GM23338 (cell line): ENCODE data around the gene HLA-DMA. TPM values are rescaled to one million over a fixed set of nuclear protein-coding genes. Genes with fewer than 3 reads are reported as not detected.

Experiments used
- ATAC-seq: fragments of 200-7000 bp; cut with Tn5 transposase; 3 replicates; pipeline ENCODE4 v1.9.1; 2020
- DNase-seq: peaks from one replicate; pipeline ENCODE4 v3.0.0-alpha.2; 2015; ENCODE audit warnings: low spot score
- H2AFZ ChIP-seq: fragments of 200-600 bp; sonication (generic); 2 replicates; pipeline ENCODE4 v1.8.0; 2016; ENCODE audit warnings: antibody characterized with exemption, mild to moderate bottlenecking, moderate library complexity
- H3F3A ChIP-seq: fragments of 200-600 bp; sonication (generic); replicated peaks from 2 replicates; pipeline ENCODE4 v1.8.0; 2017; ENCODE audit warnings: antibody characterized with exemption, mixed run types, low read depth
- H3K27ac ChIP-seq: fragments of 200-600 bp; sonication (generic); 2 replicates; pipeline ENCODE4 v1.6.1; 2016; ENCODE audit warnings: low read depth
- H3K27me3 ChIP-seq: fragments of 200-600 bp; sonication (generic); 2 replicates; pipeline ENCODE4 v1.8.0; 2016; ENCODE audit warnings: mild to moderate bottlenecking, mixed run types, moderate library complexity; ENCODE audit not compliant: insufficient read depth
- H3K36me3 ChIP-seq: fragments of 200-600 bp; sonication (generic); 2 replicates; pipeline ENCODE4 v1.8.0; 2016; ENCODE audit warnings: mild to moderate bottlenecking; ENCODE audit not compliant: insufficient read depth
- H3K4me1 ChIP-seq: fragments of 200-600 bp; sonication (generic); 2 replicates; pipeline ENCODE4 v1.8.0; 2016; ENCODE audit warnings: mild to moderate bottlenecking, moderate library complexity; ENCODE audit not compliant: insufficient read depth
- H3K4me2 ChIP-seq: fragments of 200-600 bp; sonication (generic); 2 replicates; pipeline ENCODE4 v1.7.1; 2017; ENCODE audit warnings: mixed run types
- H3K4me3 ChIP-seq: fragments of 200-600 bp; sonication (generic); 2 replicates; pipeline ENCODE4 v1.6.1; 2016; ENCODE audit warnings: mixed run types
- H3K79me2 ChIP-seq: fragments of 200-600 bp; sonication (generic); replicated peaks from 2 replicates; pipeline ENCODE4 v1.8.0; 2017; ENCODE audit warnings: mild to moderate bottlenecking; ENCODE audit not compliant: insufficient read depth
- H3K9me2 ChIP-seq: fragments of 200-600 bp; sonication (generic); 2 replicates; pipeline ENCODE4 v1.8.0; 2017; ENCODE audit not compliant: insufficient read depth
- H4K20me1 ChIP-seq: fragments of 200-600 bp; sonication (generic); replicated peaks from 2 replicates; pipeline ENCODE4 v1.8.0; 2017; ENCODE audit warnings: mild to moderate bottlenecking; ENCODE audit not compliant: insufficient read depth
- H3K27ac Mint-ChIP-seq: 2 replicates; pipeline ENCODE4 v1.8.0; 2020; ENCODE audit warnings: inconsistent platforms, mild to moderate bottlenecking, moderate library complexity, mixed read lengths
- H3K27me3 Mint-ChIP-seq: 3 replicates; pipeline ENCODE4 v1.8.0; 2022; ENCODE audit warnings: low read depth, mild to moderate bottlenecking, moderate library complexity, mixed read lengths, inconsistent platforms; ENCODE audit not compliant: insufficient read depth, poor library complexity
- H3K36me3 Mint-ChIP-seq: 3 replicates; pipeline ENCODE4 v1.8.0; 2021; ENCODE audit warnings: low read depth, mild to moderate bottlenecking, inconsistent platforms, moderate library complexity, mixed read lengths
- H3K4me1 Mint-ChIP-seq: 3 replicates; pipeline ENCODE4 v1.8.0; 2020; ENCODE audit warnings: mild to moderate bottlenecking, inconsistent platforms, mixed read lengths
- H3K4me3 Mint-ChIP-seq: 3 replicates; pipeline ENCODE4 v1.8.0; 2021; ENCODE audit warnings: moderate library complexity, mild to moderate bottlenecking, inconsistent platforms, mixed read lengths
- H3K9me3 Mint-ChIP-seq: 3 replicates; pipeline ENCODE4 v1.8.0; 2020; ENCODE audit warnings: moderate library complexity, mild to moderate bottlenecking, inconsistent platforms, mixed read lengths
- CREB1 ChIP-seq: fragments of 250-450 bp; sonication (Bioruptor Pico); IDR thresholded peaks from 2 replicates; pipeline ENCODE4 v1.5.0; 2020; ENCODE audit warnings: low read depth, mild to moderate bottlenecking, moderate library complexity
- CTCF ChIP-seq, 2 experiments: fragments of 200-600 bp in 1 of 2; sonication (generic) in 1 of 2; conservative IDR thresholded peaks; 2 replicates each; pipeline versions ENCODE4 v1.5.1 to v1.6.1; 2016 to 2017; ENCODE audit warnings: antibody characterized with exemption in 2 of 2, low read depth in 2 of 2, mild to moderate bottlenecking in 2 of 2, moderate library complexity in 1 of 2
- ETS1 ChIP-seq: IDR thresholded peaks from 2 replicates; pipeline ENCODE4 v1.6.1; 2016; ENCODE audit warnings: antibody characterized with exemption
- EZH2 ChIP-seq: fragments of 200-600 bp; sonication (generic); IDR thresholded peaks from one replicate; pipeline ENCODE4 v1.8.0; 2017; ENCODE audit warnings: antibody characterized with exemption, mild to moderate bottlenecking, low read depth; ENCODE audit not compliant: unreplicated experiment
- EZH2phosphoT487 ChIP-seq: fragments of 200-600 bp; sonication (generic); IDR thresholded peaks from one replicate; pipeline ENCODE4 v1.8.1; 2018; ENCODE audit warnings: antibody characterized with exemption; ENCODE audit not compliant: unreplicated experiment
- JUNB ChIP-seq: IDR thresholded peaks from one replicate; pipeline ENCODE4 v1.6.1; 2016; ENCODE audit warnings: antibody characterized with exemption; ENCODE audit not compliant: unreplicated experiment
- STAT1 ChIP-seq: IDR thresholded peaks from one replicate; pipeline ENCODE4 v1.6.1; 2016; ENCODE audit warnings: antibody characterized with exemption; ENCODE audit not compliant: unreplicated experiment
- ZNF462 ChIP-seq: fragments of 250-450 bp; sonication (Bioruptor Pico); IDR thresholded peaks from 2 replicates; pipeline ENCODE4 v1.5.0; 2020; ENCODE audit warnings: mild to moderate bottlenecking, moderate library complexity
- polyA plus RNA-seq: library from polyadenylated mRNA; unstranded; fragments of >200 nt; fragmentation: Nextera tagmentation; extraction: Ambion mirVana; gene quantifications from 2 replicates; pipeline ENCODE4 v1.2.1, GENCODE V29; 2016
- total RNA-seq: library from RNA; depleted of rRNA; stranded (reverse); fragments of >200 nt; shearing (Covaris generic); gene quantifications from 2 replicates; pipeline ENCODE4 v1.2.3, GENCODE V29; 2014

The HLA-DMA gene
- total and polyA plus RNA-seq, 2 experiments from 2014 or later: 5.2 to 6.2 TPM

GRCh38 chr6:32906539-32906938 lies 46.4 kb downstream of the HLA-DMA start:
- Mint-ChIP-seq H3K27me3 (no peaks in the 10 kb centered on the region), H3K27ac (no peak overlapping the region), H3K36me3 (no peaks in the 10 kb centered on the region), H3K9me3 (no peaks in the 10 kb centered on the region), H3K4me1 (no peaks in the 10 kb centered on the region), H3K4me3 (no peak overlapping the region)
- no peak overlapping the region for H3K4me2 ChIP-seq
- H3K9me2 ChIP-seq: no peaks in the 10 kb centered on the region
- H3F3A ChIP-seq: no peaks in the 10 kb centered on the region
- no peaks in the 10 kb centered on the region for H3K4me1 ChIP-seq
- H3K79me2 ChIP-seq: no peaks in the 10 kb centered on the region
- ATAC-seq (no peak), DNase-seq (no peak)
- no peaks in the 10 kb centered on the region for H4K20me1 ChIP-seq
- no peaks in the 10 kb centered on the region for H3K36me3 ChIP-seq
- no peaks in the 10 kb centered on the region for H3K27me3 ChIP-seq
- H3K27ac ChIP-seq: no peak overlapping the region
- TF ChIP-seq EZH2phosphoT487: no peak
- TF ChIP-seq EZH2: no peak
- TF ChIP-seq CREB1 (CRISPR knock-in tag): no peak
- TF ChIP-seq ETS1: no peak
- no peak for TF ChIP-seq JUNB
- no peak for TF ChIP-seq CTCF (conservative IDR thresholded peaks at IDR 0.05; ENCODE audit: low read depth in 2 of 2)
- TF ChIP-seq ZNF462: no peak
- no peak for TF ChIP-seq STAT1
- H3K4me3 ChIP-seq: no peak overlapping the region
- H2AFZ ChIP-seq: no peak overlapping the region
